Thoracic aorta (tissue), 2 donors: ENCODE results near the gene SBDS. TPM values are rescaled to one million over a fixed set of nuclear protein-coding genes. Genes with fewer than 3 reads are reported as not detected.

Experiments used
- ATAC-seq: fragments of 150-250 bp; one replicate; pipeline ENCODE4 v1.8.0; 2017; ENCODE audit warnings: low read depth; ENCODE audit not compliant: insufficient number of reproducible peaks, low FRiP score
- DNase-seq: peaks from one replicate; pipeline ENCODE4 v3.0.0-alpha.2; 2020; ENCODE audit warnings: low spot score
- H3K27ac ChIP-seq, 2 donors: fragments of 200-600 bp; sonication (generic); 1 replicate in 1 of 2; 2 replicates in 1 of 2; pipeline ENCODE4 v1.5.1; 2016; ENCODE audit warnings: mild to moderate bottlenecking in 2 of 2, moderate library complexity in 2 of 2
- H3K27me3 ChIP-seq: fragments of 200-600 bp; sonication (generic); replicated peaks from 2 replicates; pipeline ENCODE4 v1.6.0; 2016; ENCODE audit warnings: mild to moderate bottlenecking; ENCODE audit not compliant: insufficient read depth
- H3K36me3 ChIP-seq: fragments of 200-600 bp; sonication (generic); one replicate; pipeline ENCODE4 v1.5.1; 2016
- H3K4me1 ChIP-seq, 2 donors: fragments of 200-600 bp; sonication (generic); 1 replicate in 1 of 2; 2 replicates in 1 of 2; pipeline versions ENCODE4 v1.5.1 to v1.6.0; 2016; ENCODE audit warnings: low read depth in 2 of 2, mild to moderate bottlenecking in 1 of 2; ENCODE audit not compliant: control insufficient read depth in 1 of 2
- H3K4me3 ChIP-seq: fragments of 200-600 bp; sonication (generic); 2 replicates; pipeline ENCODE4 v1.5.1; 2016; ENCODE audit warnings: mild to moderate bottlenecking
- H3K9me3 ChIP-seq: fragments of 200-600 bp; sonication (generic); 2 replicates; pipeline ENCODE4 v1.5.1; 2016
- total RNA-seq, 2 donors: library from RNA; depleted of rRNA; stranded (reverse); fragments of >200 nt; gene quantifications; one replicate each; pipeline versions ENCODE4 v1.1.0 to v1.2.3, GENCODE V29; 2016
- TF ChIP-seq, protein P1 (sequence below): fragments of 200-600 bp; sonication (generic); IDR thresholded peaks from one replicate; pipeline ENCODE4 v1.5.1; 2019; ENCODE audit warnings: antibody characterized with exemption

The SBDS gene
- total RNA-seq, 2 donors from 2014 or later = 191 to 202 TPM

DNA sequence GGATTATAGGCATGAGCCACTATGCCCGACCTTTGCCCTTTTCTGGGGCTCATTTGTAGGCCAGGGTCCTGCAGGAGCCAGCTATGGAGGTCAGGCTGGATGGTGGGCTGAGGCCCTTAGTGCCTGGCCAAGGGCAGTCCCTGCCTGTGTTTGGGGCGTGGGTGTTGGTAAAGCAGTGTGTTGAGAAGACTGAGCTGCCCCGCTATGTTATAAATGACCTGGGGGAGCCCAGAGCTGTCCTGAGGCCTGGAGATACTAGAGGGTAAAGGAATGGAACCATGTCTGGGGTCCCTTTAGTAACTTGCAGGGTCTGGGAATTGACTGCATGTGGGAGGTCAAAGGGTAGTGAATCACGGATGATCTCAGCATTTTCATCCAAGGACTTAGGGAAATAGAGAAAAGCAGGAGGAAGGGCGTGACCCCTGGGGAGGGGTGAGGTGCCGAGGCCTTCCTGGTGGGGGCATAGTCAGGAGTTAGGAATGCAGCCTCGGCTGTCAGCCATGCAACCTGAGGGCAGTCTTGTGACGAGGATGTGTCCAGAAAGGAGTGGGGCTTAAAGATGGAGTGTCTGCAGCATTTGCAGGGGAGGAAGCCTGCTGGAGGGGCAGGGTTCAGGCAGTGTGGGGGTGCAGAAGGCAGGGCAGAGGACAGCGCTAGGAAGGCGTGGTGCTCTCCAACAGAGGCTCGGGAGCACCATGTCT lies 42.9 kb downstream of the SBDS start:
- Histone ChIP-seq H3K27me3 (no peaks in the 10 kb centered on the region), H3K4me3 (no peak overlapping the region), H3K36me3 (peaks cover 65% of the 10 kb centered on the region), H3K9me3 (no peaks in the 10 kb centered on the region), H3K27ac (no peak overlapping the region), H3K4me1 (peaks cover 0 to 11% of the 10 kb centered on the region in 2 donors)
- no peak for ATAC-seq
- no peak for DNase-seq
- TF ChIP-seq, protein P1, sequence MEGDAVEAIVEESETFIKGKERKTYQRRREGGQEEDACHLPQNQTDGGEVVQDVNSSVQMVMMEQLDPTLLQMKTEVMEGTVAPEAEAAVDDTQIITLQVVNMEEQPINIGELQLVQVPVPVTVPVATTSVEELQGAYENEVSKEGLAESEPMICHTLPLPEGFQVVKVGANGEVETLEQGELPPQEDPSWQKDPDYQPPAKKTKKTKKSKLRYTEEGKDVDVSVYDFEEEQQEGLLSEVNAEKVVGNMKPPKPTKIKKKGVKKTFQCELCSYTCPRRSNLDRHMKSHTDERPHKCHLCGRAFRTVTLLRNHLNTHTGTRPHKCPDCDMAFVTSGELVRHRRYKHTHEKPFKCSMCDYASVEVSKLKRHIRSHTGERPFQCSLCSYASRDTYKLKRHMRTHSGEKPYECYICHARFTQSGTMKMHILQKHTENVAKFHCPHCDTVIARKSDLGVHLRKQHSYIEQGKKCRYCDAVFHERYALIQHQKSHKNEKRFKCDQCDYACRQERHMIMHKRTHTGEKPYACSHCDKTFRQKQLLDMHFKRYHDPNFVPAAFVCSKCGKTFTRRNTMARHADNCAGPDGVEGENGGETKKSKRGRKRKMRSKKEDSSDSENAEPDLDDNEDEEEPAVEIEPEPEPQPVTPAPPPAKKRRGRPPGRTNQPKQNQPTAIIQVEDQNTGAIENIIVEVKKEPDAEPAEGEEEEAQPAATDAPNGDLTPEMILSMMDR = no peak

DNA sequence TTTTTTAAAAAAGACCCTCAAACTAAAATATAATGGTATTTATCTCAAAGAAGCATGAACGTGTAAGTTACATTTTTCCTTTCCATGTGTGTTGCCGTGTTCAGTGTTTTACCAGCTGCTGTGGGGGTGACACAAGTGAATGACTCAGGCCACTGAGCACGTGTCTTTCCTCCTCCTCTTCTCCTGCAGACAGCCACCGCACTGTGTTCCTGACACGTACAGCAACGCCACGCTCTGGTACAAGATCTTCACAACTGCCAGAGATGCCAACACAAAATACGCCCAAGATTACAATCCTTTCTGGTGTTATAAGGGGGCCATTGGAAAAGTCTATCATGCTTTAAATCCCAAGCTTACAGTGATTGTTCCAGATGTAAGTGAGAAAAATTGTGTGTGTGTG lies 44.6 kb downstream of the SBDS start:
- H3K4me1 ChIP-seq = no peaks in the 10 kb centered on the region

DNA sequence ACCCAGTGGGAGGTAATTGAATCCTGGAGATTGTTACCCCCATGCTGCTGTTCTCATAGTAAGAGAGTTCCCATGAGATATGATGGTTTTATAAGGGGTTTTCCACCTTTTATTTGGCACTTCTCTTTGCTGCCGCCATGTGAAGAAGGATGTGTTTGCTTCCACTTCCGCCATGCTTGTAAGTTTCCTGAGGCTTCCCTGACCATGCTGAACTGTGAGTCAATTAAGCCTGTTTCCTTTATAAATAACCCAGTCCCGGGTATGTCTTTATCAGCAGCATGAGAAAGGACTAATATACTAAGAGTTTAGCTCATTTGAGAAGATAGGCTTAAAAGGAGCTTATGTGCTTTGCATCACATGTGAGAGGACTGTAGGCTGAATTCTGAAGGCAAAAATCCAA lies 45.1 kb downstream of the SBDS start:
- ATAC-seq = no peak
- TF ChIP-seq, protein P1 = no peak
- Histone ChIP-seq H3K4me1 (no peaks in the 10 kb centered on the region), H3K36me3 (peaks cover 73% of the 10 kb centered on the region), H3K9me3 (no peaks in the 10 kb centered on the region), H3K27ac (no peak overlapping the region), H3K4me3 (no peak overlapping the region), H3K27me3 (no peaks in the 10 kb centered on the region)
- DNase-seq = no peak

More for the DNA sequence above, 44.6 kb downstream of the SBDS start:
- Histone ChIP-seq H3K27ac (no peak overlapping the region), H3K36me3 (peaks cover 71% of the 10 kb centered on the region), H3K27me3 (no peaks in the 10 kb centered on the region), H3K9me3 (no peaks in the 10 kb centered on the region), H3K4me3 (no peak overlapping the region)
- TF ChIP-seq, protein P1 = no peak
- no peak for ATAC-seq
- no peak for DNase-seq

DNA sequence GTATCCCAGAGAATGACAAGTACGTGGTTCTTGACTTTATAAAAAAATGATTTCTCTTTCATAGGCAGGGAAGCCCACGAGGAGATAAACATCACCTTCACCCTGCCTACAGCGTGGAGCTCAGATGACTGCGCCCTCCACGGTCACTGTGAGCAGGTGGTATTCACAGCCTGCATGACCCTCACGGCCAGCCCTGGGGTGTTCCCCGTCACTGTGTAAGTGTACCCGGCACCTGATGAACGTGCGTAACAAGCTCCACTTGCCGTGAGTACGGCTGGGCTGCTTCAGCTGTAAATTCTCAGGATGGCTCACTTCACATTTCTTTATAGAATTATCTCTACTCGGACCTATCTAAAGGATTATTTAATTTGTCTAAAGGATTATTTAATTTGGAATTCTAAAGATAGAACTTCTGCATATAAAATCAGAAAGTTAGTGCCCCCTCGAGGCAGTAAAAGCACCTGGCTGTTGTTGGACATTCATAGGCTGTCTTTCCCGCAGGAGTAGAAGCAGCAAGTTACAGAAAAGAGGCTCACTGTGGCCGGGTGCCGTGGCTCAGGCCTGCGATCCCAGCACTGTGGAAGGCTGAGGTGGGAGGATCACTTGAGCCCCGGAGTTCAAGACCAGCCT lies 46.8 kb downstream of the SBDS start:
- Histone ChIP-seq H3K27ac (no peak overlapping the region), H3K4me3 (no peak overlapping the region), H3K9me3 (no peaks in the 10 kb centered on the region), H3K4me1 (no peaks in the 10 kb centered on the region), H3K27me3 (no peaks in the 10 kb centered on the region), H3K36me3 (peaks cover 68% of the 10 kb centered on the region)
- DNase-seq = no peak
- TF ChIP-seq, protein P1 = no peak
- ATAC-seq = no peak

DNA sequence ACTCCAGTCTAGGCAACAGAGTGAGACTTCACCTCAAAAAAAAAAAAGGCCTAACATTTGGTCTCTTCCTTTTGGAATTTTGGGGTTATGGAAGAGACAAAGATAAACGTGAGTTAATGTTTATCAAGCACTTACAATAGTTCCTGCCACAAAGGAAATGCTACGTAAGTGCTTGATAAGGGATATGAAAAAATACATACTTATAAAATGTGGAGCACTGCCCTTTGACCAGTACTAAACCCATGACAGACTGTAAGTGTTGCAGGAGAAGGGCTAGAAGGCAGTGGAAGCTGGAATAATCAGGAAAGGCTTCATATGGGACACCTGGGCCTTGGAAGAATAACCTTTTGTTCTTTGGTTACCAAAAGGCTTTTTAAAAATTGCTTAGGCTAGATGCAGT lies 48.8 kb downstream of the SBDS start:
- Histone ChIP-seq H3K4me3 (no peak overlapping the region), H3K9me3 (no peaks in the 10 kb centered on the region), H3K36me3 (peaks cover 64% of the 10 kb centered on the region), H3K27ac (no peak overlapping the region), H3K4me1 (no peaks in the 10 kb centered on the region), H3K27me3 (no peaks in the 10 kb centered on the region)
- TF ChIP-seq, protein P1 = no peak
- ATAC-seq (no peak), DNase-seq (no peak)
